ENCODE data around the gene USP51.

DNA sequence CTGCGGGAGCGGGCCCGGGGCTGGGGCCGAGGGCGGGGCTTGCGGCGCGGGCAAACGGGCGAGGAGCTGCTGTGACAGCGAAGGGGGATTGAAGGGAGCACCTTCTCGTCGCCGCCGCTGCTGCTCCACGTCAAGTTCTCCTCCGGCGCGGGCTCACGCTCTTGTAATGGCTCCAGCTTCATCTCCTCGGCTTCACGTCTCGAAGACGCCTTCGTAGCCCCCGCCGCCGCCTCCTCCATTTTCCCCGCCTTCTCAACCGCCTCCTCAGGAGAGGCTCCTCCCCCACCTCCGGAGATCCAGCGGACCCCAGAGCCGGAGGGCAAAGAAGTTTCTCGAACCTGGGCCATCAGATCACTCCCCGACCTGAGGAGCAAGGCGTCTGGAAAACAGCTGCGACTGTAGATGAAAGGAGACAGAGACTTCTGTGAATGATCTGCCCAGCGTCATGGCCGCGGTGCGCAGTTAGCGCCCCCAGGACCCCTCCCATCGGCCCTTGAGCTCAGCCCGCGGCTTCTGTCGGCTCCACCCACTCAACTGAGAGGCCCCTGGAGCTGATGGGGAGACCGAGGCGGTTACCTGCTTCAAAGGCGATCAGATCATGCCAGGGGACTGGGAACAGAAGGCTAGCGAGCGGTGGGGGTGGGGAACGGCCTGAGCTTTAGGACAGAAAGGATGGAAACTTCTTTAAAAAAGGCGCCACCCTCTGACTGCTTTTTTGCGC lies 895 bp downstream of the USP51 start:
- TF ChIP-seq CTCF (IDR thresholded peaks at IDR 0.05) (no peak), POLR2AphosphoS5 (IDR thresholded peaks at IDR 0.05) (peak in 1 of 3 donors; percentile 45)
